WTC11 (cell line): ENCODE results near the gene FBXL16. TPM values are rescaled to one million over a fixed set of nuclear protein-coding genes. Genes with fewer than 3 reads are reported as not detected.

Experiments used
- ATAC-seq: fragments of 200-7000 bp; cut with Tn5 transposase; 2 replicates; pipeline ENCODE4 v1.10.0; 2021; ENCODE audit warnings: mild to moderate bottlenecking, moderate library complexity
- CTCF ChIA-PET: fragments of 300-600 bp; sonication (Branson Sonifier 250); formaldehyde crosslinking; loops from one replicate; lab custom pipeline; 2021; ENCODE audit warnings: antibody characterized with exemption; lab: Charles Lee
- POLR2A ChIA-PET: fragments of 350-600 bp; sonication (Branson Sonifier 250); formaldehyde crosslinking; loops from one replicate; lab custom pipeline; 2021; ENCODE audit warnings: antibody characterized with exemption; lab: Charles Lee
- DNase-seq: peaks from one replicate; pipeline ENCODE4 v3.0.0; 2021; ENCODE audit warnings: low spot score
- H3K27ac Mint-ChIP-seq: 2 replicates; pipeline ENCODE4 v1.8.0; 2021; ENCODE audit warnings: mixed read lengths
- H3K27me3 Mint-ChIP-seq: 2 replicates; pipeline ENCODE4 v1.8.0; 2021; ENCODE audit warnings: low read depth, mild to moderate bottlenecking, moderate library complexity, mixed read lengths
- H3K36me3 Mint-ChIP-seq: 2 replicates; pipeline ENCODE4 v1.8.0; 2021; ENCODE audit warnings: mixed read lengths
- H3K4me1 Mint-ChIP-seq: 2 replicates; pipeline ENCODE4 v1.8.0; 2022; ENCODE audit warnings: mixed read lengths
- H3K4me3 Mint-ChIP-seq: 2 replicates; pipeline ENCODE4 v1.8.0; 2021; ENCODE audit warnings: mild to moderate bottlenecking, moderate library complexity, mixed read lengths
- H3K9me3 Mint-ChIP-seq: 2 replicates; pipeline ENCODE4 v1.8.0; 2021; ENCODE audit warnings: mixed read lengths
- FOXJ3 ChIP-seq: sonication (generic); formaldehyde crosslinking; IDR thresholded peaks from 2 replicates; pipeline ENCODE4 v1.9.0; 2021; ENCODE audit warnings: missing genetic modification reagents, mild to moderate bottlenecking, borderline replicate concordance
- JAZF1 ChIP-seq: fragments of 250-450 bp; sonication (Bioruptor Pico); IDR thresholded peaks from 2 replicates; pipeline ENCODE4 v1.9.0; 2021; ENCODE audit warnings: moderate library complexity, mild to moderate bottlenecking, inconsistent platforms
- PRRX2 ChIP-seq: fragments of 250-450 bp; sonication (Bioruptor Pico); IDR thresholded peaks from 2 replicates; pipeline ENCODE4 v1.8.0; 2021; ENCODE audit warnings: mild to moderate bottlenecking
- RELA ChIP-seq: sonication (generic); formaldehyde crosslinking; IDR thresholded peaks from 2 replicates; pipeline ENCODE4 v1.8.1; 2022; ENCODE audit warnings: missing genetic modification reagents, mild to moderate bottlenecking, borderline replicate concordance
- SMAD3 ChIP-seq: sonication (generic); formaldehyde crosslinking; IDR thresholded peaks from 2 replicates; pipeline ENCODE4 v1.8.0; 2022; ENCODE audit warnings: missing genetic modification reagents, mild to moderate bottlenecking, borderline replicate concordance
- TEAD1 ChIP-seq: sonication (generic); formaldehyde crosslinking; IDR thresholded peaks from 2 replicates; pipeline ENCODE4 v1.8.0; 2022; ENCODE audit warnings: mild to moderate bottlenecking, missing genetic modification reagents
- TEAD4 ChIP-seq: sonication (generic); formaldehyde crosslinking; IDR thresholded peaks from 2 replicates; pipeline ENCODE4 v1.8.0; 2022; ENCODE audit warnings: mild to moderate bottlenecking, missing genetic modification reagents
- ZNF219 ChIP-seq: sonication (generic); formaldehyde crosslinking; IDR thresholded peaks from 2 replicates; pipeline ENCODE4 v1.8.0; 2023; ENCODE audit warnings: missing genetic modification reagents, mild to moderate bottlenecking, borderline replicate concordance
- ZNF396 ChIP-seq: fragments of 250-450 bp; sonication (Bioruptor Pico); IDR thresholded peaks from 2 replicates; pipeline ENCODE4 v1.8.0; 2021; ENCODE audit warnings: mild to moderate bottlenecking, moderate library complexity, borderline replicate concordance
- total RNA-seq: library from RNA; stranded (reverse); gene quantifications from 3 replicates; pipeline ENCODE4 v1.2.3, GENCODE V29; 2021
- TF ChIP-seq, protein P1 (sequence below): sonication (generic); formaldehyde crosslinking; IDR thresholded peaks from 2 replicates; pipeline ENCODE4 v1.8.1; 2022; ENCODE audit warnings: low read depth, mild to moderate bottlenecking, moderate library complexity, missing genetic modification reagents, borderline replicate concordance
- TF ChIP-seq, protein P2 (sequence below): sonication (generic); formaldehyde crosslinking; IDR thresholded peaks from 2 replicates; pipeline ENCODE4 v1.8.0; 2022; ENCODE audit warnings: mild to moderate bottlenecking, missing genetic modification reagents
- TF ChIP-seq, protein P3 (sequence below): sonication (generic); formaldehyde crosslinking; IDR thresholded peaks from 2 replicates; pipeline ENCODE4 v1.8.1; 2023; ENCODE audit warnings: mild to moderate bottlenecking, missing genetic modification reagents, moderate library complexity
- TF ChIP-seq, protein P4 (sequence below): sonication (generic); formaldehyde crosslinking; IDR thresholded peaks from 2 replicates; pipeline ENCODE4 v1.8.1; 2023; ENCODE audit warnings: mild to moderate bottlenecking, missing genetic modification reagents
- TF ChIP-seq, protein P5 (sequence below): sonication (generic); formaldehyde crosslinking; IDR thresholded peaks from 2 replicates; pipeline ENCODE4 v1.8.0; 2022; ENCODE audit warnings: mild to moderate bottlenecking, missing genetic modification reagents
- TF ChIP-seq, protein P6 (sequence below): fragments of 250-450 bp; sonication (Bioruptor Pico); IDR thresholded peaks from 2 replicates; pipeline ENCODE4 v1.9.0; 2021; ENCODE audit warnings: mild to moderate bottlenecking, borderline replicate concordance
- TF ChIP-seq, protein P7 (sequence below): fragments of 250-450 bp; sonication (Bioruptor Pico); IDR thresholded peaks from 2 replicates; pipeline ENCODE4 v1.9.0; 2021; ENCODE audit warnings: mild to moderate bottlenecking

FBXL16 gene
- total RNA-seq, 1 experiment from 2014 or later, result 22.7 TPM

DNA sequence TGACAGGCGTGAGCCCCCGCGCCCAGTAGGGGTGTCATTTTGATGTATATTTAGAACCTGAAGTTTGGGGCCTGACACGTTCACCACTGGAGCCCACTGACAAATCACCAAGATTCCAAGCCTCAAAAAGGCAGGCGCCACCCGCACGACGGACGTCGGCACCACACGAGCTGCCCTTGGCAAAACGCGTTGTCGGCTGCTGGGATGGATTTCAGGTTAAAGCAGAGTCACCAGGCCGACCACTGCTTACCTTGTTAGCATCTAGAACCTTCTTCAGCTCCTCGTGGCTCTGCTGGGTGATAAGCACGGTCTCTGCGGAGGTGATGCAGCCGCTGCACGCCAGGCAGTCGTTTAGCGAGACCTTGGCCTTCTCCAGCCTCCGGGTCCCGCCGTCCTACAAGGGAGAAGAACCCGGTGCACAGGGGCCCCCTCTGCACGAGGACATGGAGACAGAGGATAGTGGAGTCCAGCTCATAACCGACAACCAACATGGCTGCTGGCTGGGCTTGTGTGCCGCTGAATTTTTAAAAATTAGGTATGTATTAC is 31.4 kb upstream of the FBXL16 start:
- H3K27me3 Mint-ChIP-seq, result no peaks in the 10 kb centered on the region
- ChIA-PET POLR2A (no interaction called here), CTCF (interaction anchor here (0.8 to 1.7 kb wide), 7 partner anchors 9 to 89 kb away, joined by 3 to 5 read pairs (median 3); partner anchors contain the start of gene CCDC78)
- DNase-seq, result no peak
- peaks cover 9% of the 10 kb centered on the region; the same call in 1 of the 2 replicates for H3K36me3 Mint-ChIP-seq
- H3K4me1 Mint-ChIP-seq, result peaks cover 14% of the 10 kb centered on the region
- ATAC-seq, result no peak
- TF ChIP-seq TEAD1 (CRISPR knock-in tag), result no peak
- no peak for TF ChIP-seq FOXJ3 (CRISPR knock-in tag)
- TF ChIP-seq, protein P1, sequence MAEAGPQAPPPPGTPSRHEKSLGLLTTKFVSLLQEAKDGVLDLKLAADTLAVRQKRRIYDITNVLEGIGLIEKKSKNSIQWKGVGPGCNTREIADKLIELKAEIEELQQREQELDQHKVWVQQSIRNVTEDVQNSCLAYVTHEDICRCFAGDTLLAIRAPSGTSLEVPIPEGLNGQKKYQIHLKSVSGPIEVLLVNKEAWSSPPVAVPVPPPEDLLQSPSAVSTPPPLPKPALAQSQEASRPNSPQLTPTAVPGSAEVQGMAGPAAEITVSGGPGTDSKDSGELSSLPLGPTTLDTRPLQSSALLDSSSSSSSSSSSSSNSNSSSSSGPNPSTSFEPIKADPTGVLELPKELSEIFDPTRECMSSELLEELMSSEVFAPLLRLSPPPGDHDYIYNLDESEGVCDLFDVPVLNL (CRISPR knock-in tag), result no peak
- TF ChIP-seq JAZF1 (CRISPR knock-in tag), result no peak
- no peak for TF ChIP-seq TEAD4 (CRISPR knock-in tag)
- no peak for TF ChIP-seq PRRX2 (CRISPR knock-in tag)
- TF ChIP-seq ZNF396 (CRISPR knock-in tag), result no peak
- TF ChIP-seq SMAD3, result no peak
- TF ChIP-seq RELA (CRISPR knock-in tag), result no peak
- TF ChIP-seq, protein P2, sequence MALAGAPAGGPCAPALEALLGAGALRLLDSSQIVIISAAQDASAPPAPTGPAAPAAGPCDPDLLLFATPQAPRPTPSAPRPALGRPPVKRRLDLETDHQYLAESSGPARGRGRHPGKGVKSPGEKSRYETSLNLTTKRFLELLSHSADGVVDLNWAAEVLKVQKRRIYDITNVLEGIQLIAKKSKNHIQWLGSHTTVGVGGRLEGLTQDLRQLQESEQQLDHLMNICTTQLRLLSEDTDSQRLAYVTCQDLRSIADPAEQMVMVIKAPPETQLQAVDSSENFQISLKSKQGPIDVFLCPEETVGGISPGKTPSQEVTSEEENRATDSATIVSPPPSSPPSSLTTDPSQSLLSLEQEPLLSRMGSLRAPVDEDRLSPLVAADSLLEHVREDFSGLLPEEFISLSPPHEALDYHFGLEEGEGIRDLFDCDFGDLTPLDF (CRISPR knock-in tag), result no peak
- TF ChIP-seq, protein P3, sequence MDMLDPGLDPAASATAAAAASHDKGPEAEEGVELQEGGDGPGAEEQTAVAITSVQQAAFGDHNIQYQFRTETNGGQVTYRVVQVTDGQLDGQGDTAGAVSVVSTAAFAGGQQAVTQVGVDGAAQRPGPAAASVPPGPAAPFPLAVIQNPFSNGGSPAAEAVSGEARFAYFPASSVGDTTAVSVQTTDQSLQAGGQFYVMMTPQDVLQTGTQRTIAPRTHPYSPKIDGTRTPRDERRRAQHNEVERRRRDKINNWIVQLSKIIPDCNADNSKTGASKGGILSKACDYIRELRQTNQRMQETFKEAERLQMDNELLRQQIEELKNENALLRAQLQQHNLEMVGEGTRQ (CRISPR knock-in tag), result no peak
- TF ChIP-seq, protein P4, sequence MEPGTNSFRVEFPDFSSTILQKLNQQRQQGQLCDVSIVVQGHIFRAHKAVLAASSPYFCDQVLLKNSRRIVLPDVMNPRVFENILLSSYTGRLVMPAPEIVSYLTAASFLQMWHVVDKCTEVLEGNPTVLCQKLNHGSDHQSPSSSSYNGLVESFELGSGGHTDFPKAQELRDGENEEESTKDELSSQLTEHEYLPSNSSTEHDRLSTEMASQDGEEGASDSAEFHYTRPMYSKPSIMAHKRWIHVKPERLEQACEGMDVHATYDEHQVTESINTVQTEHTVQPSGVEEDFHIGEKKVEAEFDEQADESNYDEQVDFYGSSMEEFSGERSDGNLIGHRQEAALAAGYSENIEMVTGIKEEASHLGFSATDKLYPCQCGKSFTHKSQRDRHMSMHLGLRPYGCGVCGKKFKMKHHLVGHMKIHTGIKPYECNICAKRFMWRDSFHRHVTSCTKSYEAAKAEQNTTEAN (CRISPR knock-in tag), result no peak
- TF ChIP-seq ZNF219 (CRISPR knock-in tag), result no peak
- TF ChIP-seq, protein P5, sequence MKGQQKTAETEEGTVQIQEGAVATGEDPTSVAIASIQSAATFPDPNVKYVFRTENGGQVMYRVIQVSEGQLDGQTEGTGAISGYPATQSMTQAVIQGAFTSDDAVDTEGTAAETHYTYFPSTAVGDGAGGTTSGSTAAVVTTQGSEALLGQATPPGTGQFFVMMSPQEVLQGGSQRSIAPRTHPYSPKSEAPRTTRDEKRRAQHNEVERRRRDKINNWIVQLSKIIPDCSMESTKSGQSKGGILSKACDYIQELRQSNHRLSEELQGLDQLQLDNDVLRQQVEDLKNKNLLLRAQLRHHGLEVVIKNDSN (CRISPR knock-in tag), result no peak
- TF ChIP-seq, protein P6, sequence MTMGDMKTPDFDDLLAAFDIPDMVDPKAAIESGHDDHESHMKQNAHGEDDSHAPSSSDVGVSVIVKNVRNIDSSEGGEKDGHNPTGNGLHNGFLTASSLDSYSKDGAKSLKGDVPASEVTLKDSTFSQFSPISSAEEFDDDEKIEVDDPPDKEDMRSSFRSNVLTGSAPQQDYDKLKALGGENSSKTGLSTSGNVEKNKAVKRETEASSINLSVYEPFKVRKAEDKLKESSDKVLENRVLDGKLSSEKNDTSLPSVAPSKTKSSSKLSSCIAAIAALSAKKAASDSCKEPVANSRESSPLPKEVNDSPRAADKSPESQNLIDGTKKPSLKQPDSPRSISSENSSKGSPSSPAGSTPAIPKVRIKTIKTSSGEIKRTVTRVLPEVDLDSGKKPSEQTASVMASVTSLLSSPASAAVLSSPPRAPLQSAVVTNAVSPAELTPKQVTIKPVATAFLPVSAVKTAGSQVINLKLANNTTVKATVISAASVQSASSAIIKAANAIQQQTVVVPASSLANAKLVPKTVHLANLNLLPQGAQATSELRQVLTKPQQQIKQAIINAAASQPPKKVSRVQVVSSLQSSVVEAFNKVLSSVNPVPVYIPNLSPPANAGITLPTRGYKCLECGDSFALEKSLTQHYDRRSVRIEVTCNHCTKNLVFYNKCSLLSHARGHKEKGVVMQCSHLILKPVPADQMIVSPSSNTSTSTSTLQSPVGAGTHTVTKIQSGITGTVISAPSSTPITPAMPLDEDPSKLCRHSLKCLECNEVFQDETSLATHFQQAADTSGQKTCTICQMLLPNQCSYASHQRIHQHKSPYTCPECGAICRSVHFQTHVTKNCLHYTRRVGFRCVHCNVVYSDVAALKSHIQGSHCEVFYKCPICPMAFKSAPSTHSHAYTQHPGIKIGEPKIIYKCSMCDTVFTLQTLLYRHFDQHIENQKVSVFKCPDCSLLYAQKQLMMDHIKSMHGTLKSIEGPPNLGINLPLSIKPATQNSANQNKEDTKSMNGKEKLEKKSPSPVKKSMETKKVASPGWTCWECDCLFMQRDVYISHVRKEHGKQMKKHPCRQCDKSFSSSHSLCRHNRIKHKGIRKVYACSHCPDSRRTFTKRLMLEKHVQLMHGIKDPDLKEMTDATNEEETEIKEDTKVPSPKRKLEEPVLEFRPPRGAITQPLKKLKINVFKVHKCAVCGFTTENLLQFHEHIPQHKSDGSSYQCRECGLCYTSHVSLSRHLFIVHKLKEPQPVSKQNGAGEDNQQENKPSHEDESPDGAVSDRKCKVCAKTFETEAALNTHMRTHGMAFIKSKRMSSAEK (CRISPR knock-in tag), result no peak
- TF ChIP-seq, protein P7, sequence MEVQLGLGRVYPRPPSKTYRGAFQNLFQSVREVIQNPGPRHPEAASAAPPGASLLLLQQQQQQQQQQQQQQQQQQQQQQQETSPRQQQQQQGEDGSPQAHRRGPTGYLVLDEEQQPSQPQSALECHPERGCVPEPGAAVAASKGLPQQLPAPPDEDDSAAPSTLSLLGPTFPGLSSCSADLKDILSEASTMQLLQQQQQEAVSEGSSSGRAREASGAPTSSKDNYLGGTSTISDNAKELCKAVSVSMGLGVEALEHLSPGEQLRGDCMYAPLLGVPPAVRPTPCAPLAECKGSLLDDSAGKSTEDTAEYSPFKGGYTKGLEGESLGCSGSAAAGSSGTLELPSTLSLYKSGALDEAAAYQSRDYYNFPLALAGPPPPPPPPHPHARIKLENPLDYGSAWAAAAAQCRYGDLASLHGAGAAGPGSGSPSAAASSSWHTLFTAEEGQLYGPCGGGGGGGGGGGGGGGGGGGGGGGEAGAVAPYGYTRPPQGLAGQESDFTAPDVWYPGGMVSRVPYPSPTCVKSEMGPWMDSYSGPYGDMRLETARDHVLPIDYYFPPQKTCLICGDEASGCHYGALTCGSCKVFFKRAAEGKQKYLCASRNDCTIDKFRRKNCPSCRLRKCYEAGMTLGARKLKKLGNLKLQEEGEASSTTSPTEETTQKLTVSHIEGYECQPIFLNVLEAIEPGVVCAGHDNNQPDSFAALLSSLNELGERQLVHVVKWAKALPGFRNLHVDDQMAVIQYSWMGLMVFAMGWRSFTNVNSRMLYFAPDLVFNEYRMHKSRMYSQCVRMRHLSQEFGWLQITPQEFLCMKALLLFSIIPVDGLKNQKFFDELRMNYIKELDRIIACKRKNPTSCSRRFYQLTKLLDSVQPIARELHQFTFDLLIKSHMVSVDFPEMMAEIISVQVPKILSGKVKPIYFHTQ, result no peak
- H3K9me3 Mint-ChIP-seq, result no peaks in the 10 kb centered on the region
- no peak overlapping the region for H3K27ac Mint-ChIP-seq
- no peak overlapping the region for H3K4me3 Mint-ChIP-seq
